Fibroblast of villous mesenchyme (primary cell): ENCODE results near the gene TEAD1. TPM values are rescaled to one million over a fixed set of nuclear protein-coding genes. Genes with fewer than 3 reads are reported as not detected.

Experiments
- DNase-seq: peaks from one replicate; pipeline ENCODE4 v3.0.0-alpha.2; 2010; ENCODE audit warnings: low read depth
- H3K4me3 ChIP-seq: 2 replicates; pipeline ENCODE4 v1.5.1; 2011; ENCODE audit warnings: low read depth, mild to moderate bottlenecking, low read length
- total RNA-seq: library from RNA; depleted of rRNA; stranded (reverse); fragments of >200 nt; gene quantifications from 2 replicates; pipeline ENCODE4 v1.2.3, GENCODE V29; 2012
- TF ChIP-seq, protein P1 (sequence below): IDR thresholded peaks from 2 replicates; pipeline ENCODE4 v1.5.1; 2012; ENCODE audit warnings: low read depth, mild to moderate bottlenecking, low read length; ENCODE audit not compliant: insufficient read depth

Gene TEAD1
- total RNA-seq, 1 donor: 244 TPM

DNA sequence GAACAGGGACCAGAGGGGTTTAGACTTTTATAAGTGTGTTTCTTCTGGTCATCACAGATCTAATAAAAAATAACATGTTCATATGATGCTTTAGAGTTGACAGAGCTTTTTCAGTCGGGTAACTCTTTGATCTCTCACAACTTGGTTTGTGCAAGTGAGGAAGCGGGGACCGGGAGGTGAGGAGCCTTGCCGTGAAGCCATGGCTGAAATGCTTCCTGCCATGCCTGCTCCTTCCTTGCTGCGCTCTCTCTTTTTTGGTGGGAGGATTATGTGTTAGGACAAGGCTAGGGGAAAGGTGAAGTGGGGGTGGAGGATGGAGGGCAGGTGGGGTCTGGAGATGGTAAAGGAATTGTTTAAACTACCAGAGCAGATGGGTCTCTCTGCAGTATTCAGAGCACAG is 23.8 kb downstream of the TEAD1 start:
- H3K4me3 ChIP-seq: no peak overlapping the region
- DNase-seq: no peak
- TF ChIP-seq, protein P1, sequence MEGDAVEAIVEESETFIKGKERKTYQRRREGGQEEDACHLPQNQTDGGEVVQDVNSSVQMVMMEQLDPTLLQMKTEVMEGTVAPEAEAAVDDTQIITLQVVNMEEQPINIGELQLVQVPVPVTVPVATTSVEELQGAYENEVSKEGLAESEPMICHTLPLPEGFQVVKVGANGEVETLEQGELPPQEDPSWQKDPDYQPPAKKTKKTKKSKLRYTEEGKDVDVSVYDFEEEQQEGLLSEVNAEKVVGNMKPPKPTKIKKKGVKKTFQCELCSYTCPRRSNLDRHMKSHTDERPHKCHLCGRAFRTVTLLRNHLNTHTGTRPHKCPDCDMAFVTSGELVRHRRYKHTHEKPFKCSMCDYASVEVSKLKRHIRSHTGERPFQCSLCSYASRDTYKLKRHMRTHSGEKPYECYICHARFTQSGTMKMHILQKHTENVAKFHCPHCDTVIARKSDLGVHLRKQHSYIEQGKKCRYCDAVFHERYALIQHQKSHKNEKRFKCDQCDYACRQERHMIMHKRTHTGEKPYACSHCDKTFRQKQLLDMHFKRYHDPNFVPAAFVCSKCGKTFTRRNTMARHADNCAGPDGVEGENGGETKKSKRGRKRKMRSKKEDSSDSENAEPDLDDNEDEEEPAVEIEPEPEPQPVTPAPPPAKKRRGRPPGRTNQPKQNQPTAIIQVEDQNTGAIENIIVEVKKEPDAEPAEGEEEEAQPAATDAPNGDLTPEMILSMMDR: no peak

DNA sequence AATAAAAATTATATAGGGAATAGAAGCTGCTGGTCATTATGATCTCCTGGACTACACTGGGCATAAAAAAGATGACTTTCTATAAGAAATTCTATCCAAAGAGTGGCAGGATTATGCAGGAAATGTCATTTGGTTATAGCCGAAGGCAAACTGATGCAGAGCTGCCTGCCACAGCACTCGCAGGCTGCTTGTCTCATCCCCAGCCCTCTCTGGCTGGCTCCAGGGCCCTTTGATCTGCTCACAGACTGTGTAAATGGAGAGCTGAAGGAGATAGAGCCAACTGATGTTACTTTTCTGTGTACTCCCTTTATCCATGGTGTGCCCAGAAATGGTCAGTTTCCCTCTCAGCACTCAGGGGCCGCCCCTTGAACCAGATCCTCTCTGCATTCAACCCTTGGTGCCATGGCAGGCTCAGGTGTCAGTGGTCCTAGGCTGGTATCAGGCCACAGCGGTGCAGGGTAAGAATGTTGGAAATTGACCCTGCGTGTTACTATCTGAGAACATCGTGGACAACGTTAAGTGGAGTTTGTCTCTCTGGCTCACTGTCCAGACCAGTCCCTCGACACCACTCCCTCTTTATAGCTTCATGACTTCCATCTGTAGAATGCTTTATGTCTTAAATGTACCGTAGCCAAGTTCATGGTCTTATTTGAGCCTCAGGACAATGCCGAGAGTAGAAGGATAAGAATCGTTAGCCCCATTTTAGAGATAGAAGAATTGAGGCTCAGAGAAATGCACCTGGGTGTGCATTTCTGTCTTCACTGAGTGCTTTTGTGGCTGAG is 27.8 kb downstream of the TEAD1 start:
- TF ChIP-seq, protein P1: no peak
- no peak for DNase-seq
- H3K4me3 ChIP-seq: no peak overlapping the region

DNA sequence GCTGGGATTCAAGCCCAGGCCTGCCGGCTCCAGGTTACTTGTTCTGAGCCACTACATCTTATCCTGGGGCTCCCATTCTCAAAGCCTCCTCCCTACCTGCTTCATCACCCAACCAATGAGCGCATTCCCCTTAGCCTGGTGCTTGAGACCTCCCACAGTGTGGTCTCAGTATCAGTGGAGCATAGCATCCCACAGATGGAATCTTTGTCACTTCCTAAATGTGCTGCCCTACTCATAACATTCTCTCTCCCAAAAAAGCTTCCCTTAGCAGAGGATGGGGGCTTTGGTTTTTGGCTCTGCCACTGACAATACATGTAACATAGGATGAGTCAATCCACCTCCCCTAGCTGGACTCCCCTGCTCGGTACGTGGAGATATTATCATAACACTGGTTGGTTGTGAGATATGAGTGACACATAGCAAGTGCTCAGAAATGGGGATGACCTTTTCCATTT is 28.8 kb downstream of the TEAD1 start:
- no peak for DNase-seq
- no peak overlapping the region for H3K4me3 ChIP-seq
- TF ChIP-seq, protein P1: no peak

DNA sequence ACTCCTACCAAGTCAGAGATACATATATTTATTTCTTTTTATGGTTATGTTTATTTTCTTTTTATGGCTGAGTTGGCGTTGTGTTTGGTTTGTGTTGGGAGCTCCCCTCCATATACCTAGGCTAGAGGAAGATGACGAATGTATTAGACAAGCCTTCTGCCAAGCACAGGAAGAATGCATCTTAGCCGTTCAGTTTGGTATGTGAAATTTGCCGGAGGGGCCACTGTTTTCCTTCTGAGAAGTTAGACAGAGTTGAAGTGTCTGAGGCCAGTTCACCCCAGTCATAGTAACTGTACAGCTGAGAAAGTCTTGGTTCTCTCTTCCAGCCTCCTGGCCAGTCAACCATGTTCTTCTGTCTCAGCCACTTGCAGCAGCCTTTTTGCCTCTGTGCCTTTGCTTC is 29.8 kb downstream of the TEAD1 start:
- TF ChIP-seq, protein P1: no peak
- peak; percentile 72 for DNase-seq
- no peak overlapping the region for H3K4me3 ChIP-seq

DNA sequence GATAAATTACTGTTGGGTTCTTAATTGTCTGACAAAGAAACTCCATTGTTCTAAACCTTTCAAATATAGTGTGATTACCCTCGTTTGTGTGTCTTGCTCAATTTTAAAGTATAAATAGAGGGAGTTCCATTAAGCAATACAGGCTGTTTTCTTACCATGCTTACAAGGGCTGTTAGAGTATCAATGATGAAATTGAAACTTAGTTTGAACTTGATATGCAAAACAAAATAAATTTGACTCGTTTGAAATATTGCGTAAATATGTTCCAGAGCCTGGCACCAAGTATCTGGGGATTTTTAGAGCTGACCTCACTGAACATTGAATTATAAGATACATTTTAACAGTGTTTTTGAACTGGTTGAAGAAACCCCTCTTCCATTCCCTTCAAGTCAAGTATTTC is 31.7 kb downstream of the TEAD1 start:
- peak; percentile 66 for DNase-seq
- H3K4me3 ChIP-seq: no peak overlapping the region
- TF ChIP-seq, protein P1: no peak

DNA sequence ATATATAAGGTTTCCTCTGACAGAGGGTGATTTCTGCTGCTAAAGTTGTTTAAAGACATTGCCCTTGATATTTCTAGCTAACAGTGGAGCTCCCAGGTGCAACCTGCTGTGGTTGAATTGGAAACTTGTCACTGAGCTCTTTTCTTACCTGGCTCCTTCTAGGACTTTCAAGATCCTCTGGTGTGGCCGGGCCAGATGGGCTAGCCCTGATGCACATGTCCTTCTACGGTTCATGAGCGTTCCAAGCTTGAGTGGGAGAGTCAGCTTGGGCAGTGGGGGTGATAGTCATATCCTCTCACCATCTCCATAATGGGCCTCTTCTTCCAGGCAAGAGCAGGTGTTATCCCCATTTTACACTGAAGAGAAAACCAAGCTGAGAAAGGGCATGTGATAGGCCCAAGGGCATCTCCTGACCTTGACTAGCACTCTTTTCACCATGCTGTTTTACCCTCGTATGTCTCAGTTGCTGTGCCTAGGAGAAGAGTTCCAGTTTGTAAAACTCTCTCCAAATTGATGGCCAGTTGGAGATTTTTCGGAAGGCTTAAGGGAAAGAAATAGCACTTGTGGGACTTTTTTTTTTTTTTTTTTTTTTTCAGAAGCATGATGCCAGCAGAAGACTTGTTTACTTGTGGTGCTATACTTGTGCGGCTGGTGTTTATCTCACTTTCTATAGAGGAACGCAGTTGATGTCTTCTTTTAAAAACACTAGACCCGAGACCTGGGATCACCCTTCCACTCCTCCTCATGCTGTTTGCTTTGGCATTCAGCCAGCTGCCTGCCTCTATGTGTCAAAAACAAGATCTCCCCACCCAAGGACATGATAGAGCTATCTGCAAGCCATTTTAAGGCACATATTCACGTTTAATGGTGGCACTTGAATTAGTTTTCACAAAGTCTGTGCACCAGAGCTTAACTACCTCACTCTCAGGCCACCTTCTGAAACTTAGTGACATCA is 32.6 kb downstream of the TEAD1 start:
- peak; percentile 70 for DNase-seq
- TF ChIP-seq, protein P1: no peak
- no peak overlapping the region for H3K4me3 ChIP-seq
